ENCODE data around the gene NR4A1. TPM values are rescaled to one million over a fixed set of nuclear protein-coding genes. Genes with fewer than 3 reads are reported as not detected.

Gene NR4A1
- total and polyA plus RNA-seq, 9 of the 15 experiments (the other 6 are each of a cell fraction or from before 2014, with no cell fraction given), result 0.07 to 4.7 (median 1.9) TPM; not detected in 1

DNA sequence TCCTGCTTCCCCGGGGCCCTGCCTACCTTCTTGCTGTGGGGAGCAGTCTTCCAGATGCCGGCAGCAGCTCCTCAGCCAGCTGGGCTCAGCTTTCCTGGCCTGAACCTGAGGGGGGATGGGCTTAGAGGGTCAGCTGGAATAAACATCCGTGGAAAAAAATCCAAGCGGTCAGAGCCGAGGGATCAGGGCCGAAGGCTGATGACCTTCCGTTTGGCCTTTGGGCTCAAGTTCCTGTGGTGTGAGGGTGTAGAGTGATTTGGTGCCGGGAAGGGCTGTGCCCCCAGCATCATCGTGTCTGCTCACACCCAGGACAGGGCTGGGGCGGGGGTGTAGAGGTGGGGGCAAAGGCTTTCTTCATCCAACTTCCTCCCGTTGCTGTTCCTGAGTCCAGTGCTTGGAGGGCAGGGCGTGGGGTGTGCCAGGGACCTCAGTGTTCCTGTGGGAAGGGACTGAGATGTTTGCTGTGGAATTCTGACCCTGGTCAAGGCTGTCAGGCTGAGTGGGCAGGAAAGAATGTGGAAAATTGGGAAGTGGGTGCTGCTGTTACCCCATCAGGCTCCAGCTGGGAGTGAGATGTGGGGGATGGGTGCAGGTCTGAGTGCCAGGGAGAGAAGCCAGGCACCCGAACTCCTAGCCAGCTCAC is 30.9 kb downstream of the NR4A1 start (continued):
- TF ChIP-seq FOXM1 (IDR thresholded peaks at IDR 0.05; ENCODE audit: low read depth) (no peak), FOXM1 (CRISPR knock-in tag; IDR thresholded peaks at IDR 0.05; ENCODE audit: low read depth) (no peak), FOXA3 (CRISPR knock-in tag; conservative IDR thresholded peaks at IDR 0.05 in 1 of 2, IDR thresholded peaks at IDR 0.05 in 1 of 2) (no peak)

DNA sequence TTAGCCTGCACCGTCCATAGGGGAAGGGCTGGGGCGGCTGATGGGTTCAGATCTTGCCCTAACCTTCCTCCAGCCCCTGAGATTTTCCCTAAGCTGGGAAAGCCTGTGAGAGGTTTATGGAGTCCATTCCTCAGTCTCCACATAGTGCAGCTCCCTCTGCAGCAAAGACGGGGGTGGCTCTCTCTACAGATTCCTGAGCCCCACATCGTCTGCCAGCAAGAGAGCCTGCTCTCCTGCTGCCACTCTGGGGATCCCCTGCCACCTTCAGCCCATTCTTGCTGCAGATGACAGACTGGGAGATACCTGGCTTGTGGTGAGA is 31.4 kb downstream of the NR4A1 start:
- intact Hi-C loops (cut with micrococcal nuclease) (loop anchor here (5.0 kb wide), 1 partner anchor 40 kb away; no protein-coding TSS in a partner anchor), in situ Hi-C loops (cut with MboI) (loop anchor here (5.0 kb wide), 1 partner anchor 55 kb away; no protein-coding TSS in a partner anchor)
- no peak overlapping the region for H2AFZ ChIP-seq (ENCODE audit: low read depth, low read length)
- 4% methylated on average over 4 of the region's 4 CpGs for WGBS (ENCODE audit: insufficient coverage, low coverage, missing lambda C conversion rate)
- CTCF ChIA-PET (ENCODE audit: low intra/inter-chr PET ratio), result interaction anchor here (0.6 to 8.1 kb wide), 7 partner anchors 14 to 89 kb away, joined by 3 to 242 read pairs (median 5); partner anchors contain the start of genes ATG101 and NR4A1
- peaks cover 14% of the 10 kb centered on the region; the same call in 2 of the 3 replicates for H3K36me3 ChIP-seq (ENCODE audit: control insufficient read depth, insufficient read depth, low read length)
- BruUV-seq (replicated peaks), result no TSS peak
- no peak overlapping the region for H3K4me3 ChIP-seq
- FAIRE-seq, result no peak
- peaks cover 25 to 32% of the 10 kb centered on the region in 2 experiments; a peak in 4 of 5 replicates for H3K27me3 ChIP-seq (ENCODE audit: control insufficient read depth in 2 of 2, insufficient read depth in 2 of 2, low read length in 2 of 2)
- ATAC-seq, result no peak
- no peaks in the 10 kb centered on the region for H3K9me1 ChIP-seq (ENCODE audit: control insufficient read depth, insufficient read depth, low read length)
- H3K27ac ChIP-seq (ENCODE audit: extremely low read depth, low read depth, low read length), result no peak overlapping the region
- no peaks in the 10 kb centered on the region for H3K9me3 ChIP-seq (replicated peaks; ENCODE audit: control insufficient read depth, insufficient read depth, low read depth, low read length)
- H3K9ac ChIP-seq (ENCODE audit: insufficient read depth in 1 of 2, low read depth in 2 of 2, low read length in 2 of 2), result peak overlapping the region in 1 of 2 experiments; percentile 14; a peak in 2 of 4 replicates
- no peak for DNase-seq (ENCODE audit: extremely low read depth in 1 of 4, low spot score in 3 of 4)
- peaks cover 0 to 10% of the 10 kb centered on the region in 2 experiments; a peak in 1 of 5 replicates for H3K4me1 ChIP-seq (replicated peaks in 1 of 2; ENCODE audit: control insufficient read depth in 2 of 2, insufficient read depth in 2 of 2, low read length in 2 of 2)
- H4K20me1 ChIP-seq (replicated peaks; ENCODE audit: control insufficient read depth, insufficient read depth, low read length), result peaks cover 17% of the 10 kb centered on the region; the same call in 1 of the 2 replicates
- no peak for TF ChIP-seq ESRRB (CRISPR knock-in tag; IDR thresholded peaks at IDR 0.05; ENCODE audit: borderline replicate concordance)
- H3K4me2 ChIP-seq (ENCODE audit: insufficient read depth, low read length), result no peak overlapping the region
- POLR2A ChIA-PET, result interaction anchor here (0.6 to 1.2 kb wide), 6 partner anchors 8 to 60 kb away, joined by 3 to 6 read pairs (median 4); no protein-coding TSS in a partner anchor
- H3K79me2 ChIP-seq (ENCODE audit: control insufficient read depth, insufficient read depth, low read length), result no peaks in the 10 kb centered on the region

All from K562 (cell line).